ENCODE measurements around the gene SPOCK1.

- TF ChIP-seq POLR2A (IDR thresholded peaks at IDR 0.05; ENCODE audit: low read length) (no peak), EP300 (IDR thresholded peaks at IDR 0.05) (no peak), CEBPB (IDR thresholded peaks at IDR 0.05) (no peak), CTCF (IDR thresholded peaks at IDR 0.05) (no peak), RAD21 (conservative IDR thresholded peaks at IDR 0.05 in 1 of 2, IDR thresholded peaks at IDR 0.05 in 1 of 2) (no peak), CHD4 (IDR thresholded peaks at IDR 0.05; ENCODE audit: borderline replicate concordance) (no peak), ZFP36 (IDR thresholded peaks at IDR 0.05; ENCODE audit: borderline replicate concordance, partially characterized antibody) (no peak), BHLHE40 (IDR thresholded peaks at IDR 0.05; ENCODE audit: low read depth, low read length) (no peak)
Measured at GRCh38 chr5:137478043-137478442, 21.1 kb downstream of the SPOCK1 start.
